Frontal cortex (tissue), 4 donors: ENCODE measurements around the gene TRPV2. TPM values are rescaled to one million over a fixed set of nuclear protein-coding genes. Genes with fewer than 3 reads are reported as not detected.
A peak's percentile ranks its signal among the peaks of the same experiment; 100 is the strongest.
"Not testable (repeated sequence)": the region's sequence is repeated elsewhere in the genome, so short reads cannot be mapped to it uniquely, and the experiment has no call there.

Experiments
- DNase-seq, 2 donors: peaks; one replicate each; pipeline ENCODE4 v3.0.0; 2012; ENCODE audit warnings: low spot score in 2 of 2
- FAIRE-seq: peaks from 2 replicates; lab custom pipeline; 2012; peaks lifted over from hg19 to GRCh38; lab: Jason Lieb, UNC
- total RNA-seq: library from RNA; depleted of rRNA; stranded (reverse); fragments of >200 nt; gene quantifications from one replicate; pipeline ENCODE4 v1.2.3, GENCODE V29; 2014
- donor health status: control.
- donor health status: control.
- donor health status: control.

Gene TRPV2
- total RNA-seq, 1 donor from 2014 or later, result 2.4 TPM

DNA sequence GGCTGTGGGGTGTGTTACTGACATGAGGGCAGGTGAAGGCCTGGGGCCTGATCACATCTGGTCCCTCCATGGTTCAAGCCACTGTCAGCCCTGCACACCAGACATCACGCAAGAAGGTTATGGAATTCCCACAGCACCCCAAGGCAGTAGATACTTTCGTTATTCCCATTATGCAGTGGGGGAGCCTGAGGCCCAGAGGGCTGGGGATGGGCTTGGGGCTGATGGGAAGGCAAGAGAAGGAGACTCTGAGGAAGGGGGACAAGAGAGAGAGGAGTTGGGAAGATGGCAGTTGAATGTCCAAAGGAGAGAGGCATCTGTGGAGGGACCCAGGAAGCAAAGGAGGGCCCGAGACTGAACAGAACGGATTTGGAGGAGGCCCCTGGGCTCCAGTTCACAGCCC, 34.7 kb downstream of the TRPV2 start:
- no peak for DNase-seq
- FAIRE-seq, result no peak

GRCh38 chr17:16452268-16452667, 36.9 kb downstream of the TRPV2 start:
- not testable (repeated sequence) for FAIRE-seq, DNase-seq

DNA sequence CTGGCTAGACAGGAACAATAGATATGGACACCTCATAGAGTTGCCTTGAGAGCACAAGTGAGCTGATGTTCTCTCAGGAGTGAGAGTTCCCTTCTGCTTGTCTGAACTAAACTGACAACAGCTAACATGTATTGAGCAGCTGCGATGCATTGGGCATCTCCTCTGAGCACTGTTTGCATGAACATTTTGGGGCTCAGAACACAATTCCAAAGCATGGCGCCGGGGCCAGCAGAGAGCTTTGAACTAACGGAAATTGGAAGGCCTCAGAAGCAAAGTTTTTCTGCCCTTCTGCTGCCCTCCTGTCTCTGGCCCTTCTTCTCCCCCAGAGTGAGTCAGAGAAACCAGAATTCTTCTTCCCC, 38.1 kb downstream of the TRPV2 start:
- DNase-seq (no peak), FAIRE-seq (no peak)

DNA sequence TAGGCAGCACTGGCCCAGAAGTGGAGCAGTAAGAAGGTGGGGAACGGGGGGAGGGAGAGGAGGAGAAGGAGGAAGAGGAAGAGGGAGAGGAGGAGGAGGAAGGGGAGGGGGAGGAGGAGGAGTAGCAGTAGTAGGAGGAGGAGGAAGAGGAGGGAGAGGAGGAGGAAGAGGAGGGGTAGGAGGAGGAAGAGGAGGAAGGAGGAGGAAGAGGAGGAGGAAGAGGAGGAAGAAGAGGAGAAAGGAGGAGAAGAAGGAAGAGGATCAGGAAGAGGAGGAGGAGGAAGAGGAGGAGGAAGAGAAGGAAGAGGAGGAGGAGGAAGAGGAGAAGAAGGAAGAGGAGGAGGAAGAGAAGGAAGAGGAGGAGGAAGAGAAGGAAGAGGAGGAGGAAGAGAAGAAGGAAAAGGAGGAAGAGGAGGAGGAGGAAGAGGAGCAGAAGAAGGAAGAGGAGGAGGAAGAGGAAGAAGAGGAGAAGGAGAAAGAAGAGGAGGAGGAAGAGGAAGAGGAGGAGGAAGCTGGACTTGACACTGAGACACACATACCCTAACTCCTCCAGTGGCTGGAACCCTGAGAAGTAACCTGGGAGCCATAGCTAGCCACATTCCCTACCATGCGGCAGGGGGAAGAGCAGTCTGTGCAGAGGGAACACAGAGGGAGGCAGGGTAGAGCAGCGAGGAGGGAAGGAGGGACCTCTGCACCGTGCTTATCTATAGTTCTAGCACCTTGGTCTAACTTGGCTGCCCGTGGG, 40.8 kb downstream of the TRPV2 start:
- no peak for FAIRE-seq
- DNase-seq, result no peak

- DNase-seq (no peak), FAIRE-seq (no peak)
Measured at GRCh38 chr17:16456742-16457316, 41.5 kb downstream of the TRPV2 start.

GRCh38 chr17:16459271-16459670, 43.9 kb downstream of the TRPV2 start:
- no peak for FAIRE-seq
- no peak for DNase-seq

- DNase-seq (no peak), FAIRE-seq (no peak)
Measured at GRCh38 chr17:16459855-16460550, 44.6 kb downstream of the TRPV2 start.

DNA sequence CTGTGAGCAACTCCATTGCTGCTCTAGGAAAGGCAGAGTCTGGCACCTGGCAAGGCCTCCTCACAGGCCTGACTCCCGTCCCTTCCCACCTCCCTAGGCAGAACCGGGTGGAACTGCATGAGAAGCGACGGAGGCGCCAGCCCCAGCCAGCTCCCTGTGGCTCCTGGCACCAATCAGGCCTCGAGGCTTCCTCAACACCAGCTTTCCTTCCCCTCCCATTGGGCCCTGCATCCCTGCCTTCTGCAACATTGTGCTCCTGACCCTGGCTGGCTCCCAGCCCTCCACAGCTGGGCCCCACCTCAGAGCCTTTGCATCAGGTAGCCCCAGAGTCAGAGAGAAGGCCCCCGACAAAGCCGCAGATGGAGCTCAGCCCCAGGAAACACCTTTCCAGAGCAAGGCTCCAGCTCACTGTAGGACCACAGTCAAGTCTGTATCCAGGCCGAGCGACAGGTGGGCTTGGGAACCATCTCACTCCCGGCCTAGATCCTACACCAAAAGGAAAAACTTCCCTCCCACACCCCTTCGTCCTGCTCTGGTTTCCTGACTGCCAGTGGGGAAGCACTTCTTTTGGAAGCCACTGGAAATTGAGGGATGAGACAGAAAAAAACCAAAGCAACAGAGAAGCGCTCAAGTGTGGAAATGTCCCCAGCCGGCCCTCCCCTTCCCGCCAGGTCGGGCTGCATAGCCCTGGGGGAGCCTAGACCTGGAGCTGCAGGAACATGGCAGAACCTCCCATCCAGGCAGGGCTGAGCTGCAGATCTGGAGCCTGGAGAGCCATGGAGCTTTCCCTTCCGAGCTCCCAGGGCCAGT, 45.6 kb downstream of the TRPV2 start:
- no peak for FAIRE-seq
- no peak for DNase-seq

DNA sequence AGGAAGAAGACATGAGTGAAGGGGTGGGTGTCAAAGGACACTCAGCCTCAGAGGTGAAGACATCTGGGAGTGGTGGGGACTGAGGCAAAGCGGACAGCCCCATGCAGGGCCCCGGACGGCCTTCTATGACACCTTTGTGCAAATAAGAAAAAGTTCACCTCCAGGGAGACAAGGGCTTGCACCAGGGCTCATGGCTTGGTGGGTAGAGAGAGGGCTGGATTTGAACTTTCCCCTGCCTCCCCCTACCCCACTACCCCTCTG, 46.2 kb downstream of the TRPV2 start:
- FAIRE-seq, result no peak
- DNase-seq, result no peak

GRCh38 chr17:16462070-16462864, 46.9 kb downstream of the TRPV2 start:
- FAIRE-seq (no peak), DNase-seq (no peak)

GRCh38 chr17:16463358-16464302, 48.3 kb downstream of the TRPV2 start:
- DNase-seq (peak in 1 of 2 donors; percentile 46), FAIRE-seq (no peak)

GRCh38 chr17:16464303-16465051, 49.1 kb downstream of the TRPV2 start:
- DNase-seq (no peak), FAIRE-seq (no peak)

DNA sequence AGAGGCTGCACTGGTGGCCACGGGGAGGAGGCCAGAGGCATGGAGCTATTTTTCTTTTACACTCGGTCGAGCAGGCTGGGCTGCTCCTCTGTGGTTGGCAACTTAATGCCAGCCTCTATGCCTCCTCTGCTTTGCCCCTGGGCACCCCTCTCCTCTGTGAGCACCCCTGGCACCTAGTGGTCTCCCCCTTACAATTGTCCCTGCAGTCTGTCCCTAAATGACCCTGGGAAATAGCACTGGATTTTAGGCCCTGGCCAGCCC, 49.6 kb downstream of the TRPV2 start:
- no peak for FAIRE-seq

GRCh38 chr17:16465861-16466338, 50.5 kb downstream of the TRPV2 start:
- FAIRE-seq, result no peak
- DNase-seq, result no peak

More for the DNA sequence above, 49.6 kb downstream of the TRPV2 start:
- no peak for DNase-seq

DNA sequence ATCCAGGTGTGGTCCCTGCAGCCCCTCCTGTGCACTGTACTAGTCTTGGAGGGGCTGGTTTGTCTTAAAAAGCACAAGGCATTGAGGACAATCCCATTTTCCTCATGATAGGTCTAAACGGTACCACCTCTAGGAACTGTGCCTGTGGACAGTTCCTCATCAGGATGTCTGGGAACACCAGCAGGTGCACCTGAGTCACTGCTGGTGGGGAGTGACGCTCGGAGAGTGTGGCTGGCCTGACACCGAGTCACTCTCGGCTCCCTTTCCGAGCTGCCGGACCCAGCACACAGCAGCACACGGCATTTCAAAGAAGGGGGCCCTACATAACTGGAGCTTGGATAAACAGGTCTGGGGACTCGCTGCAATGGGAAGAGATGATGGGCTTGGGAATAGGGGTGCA, 51.0 kb downstream of the TRPV2 start:
- FAIRE-seq, result no peak
- DNase-seq, result no peak

GRCh38 chr17:16467044-16467443, 51.7 kb downstream of the TRPV2 start:
- no peak for FAIRE-seq
- DNase-seq, result no peak

GRCh38 chr17:16467886-16468285, 52.5 kb downstream of the TRPV2 start:
- FAIRE-seq (no peak), DNase-seq (no peak)

DNA sequence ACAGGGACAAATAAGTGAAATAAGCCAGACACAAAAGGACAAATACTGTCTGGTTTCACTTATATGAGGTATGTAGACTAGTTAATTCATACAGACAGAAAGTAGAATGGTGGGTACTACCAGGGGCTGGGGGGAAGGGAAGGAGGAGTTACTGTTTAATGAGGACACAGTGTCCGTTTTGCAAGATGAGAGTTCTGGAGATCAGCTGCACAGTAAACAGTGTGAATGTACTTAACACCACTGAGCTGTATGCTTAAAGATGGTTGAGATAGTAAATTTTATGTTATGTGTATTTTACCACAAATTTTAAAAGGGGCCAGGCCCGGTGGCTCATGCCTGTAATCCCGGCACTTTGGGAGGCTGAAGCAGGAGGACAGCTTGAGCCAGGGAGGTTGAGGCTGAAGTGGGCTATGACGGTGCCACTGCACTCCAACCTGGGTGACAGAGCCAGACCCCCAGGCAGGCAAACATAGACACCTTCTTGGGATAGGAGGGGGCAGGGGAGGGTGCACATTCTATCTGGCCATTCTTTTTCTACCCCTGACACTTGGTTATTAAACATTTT, 53.1 kb downstream of the TRPV2 start:
- DNase-seq, result no peak
- no peak for FAIRE-seq
